IMR-90 (cell line): ENCODE data around the gene SOCS2. TPM values are rescaled to one million over a fixed set of nuclear protein-coding genes. Genes with fewer than 3 reads are reported as not detected.
"Not testable (repeated sequence)": the region's sequence is repeated elsewhere in the genome, so short reads cannot be mapped to it uniquely, and the experiment has no call there.

Experiments used
- ATAC-seq: fragments of 200-7000 bp; cut with Tn5 transposase; 2 replicates; pipeline ENCODE4 v1.9.1; 2020; ENCODE audit warnings: low read depth, mild to moderate bottlenecking, moderate library complexity
- BruUV-seq: library from RNA; stranded (reverse); fragments of 400-500 nt; replicated peaks from 2 replicates; lab custom pipeline; 2021; lab: Mats Ljungman, UMichigan
- CTCF ChIA-PET: fragments of 300-600 bp; formaldehyde crosslinking; extraction: SDS; loops from one replicate; lab custom pipeline; 2021; ENCODE audit warnings: antibody characterized with exemption; lab: Yijun Ruan, JAX
- POLR2A ChIA-PET: fragments of 300-600 bp; sonication (Branson Sonifier 250); formaldehyde crosslinking; loops from one replicate; lab custom pipeline; 2022; ENCODE audit warnings: antibody characterized with exemption; ENCODE audit not compliant: unreplicated experiment; lab: Charles Lee
- DNase-seq: peaks from one replicate; pipeline ENCODE4 v3.0.0; 2013
- H2AFZ ChIP-seq: replicated peaks from 2 replicates; pipeline ENCODE3; 2013; ENCODE audit warnings: low read length, mild to moderate bottlenecking; ENCODE audit not compliant: poor library complexity
- H2AK5ac ChIP-seq: 2 replicates; pipeline ENCODE4 v1.6.1; 2013; ENCODE audit warnings: low read depth, low read length, inconsistent platforms
- H2AK9ac ChIP-seq: replicated peaks from 2 replicates; pipeline ENCODE3; 2013; ENCODE audit warnings: mild to moderate bottlenecking, low read depth, low read length, moderate library complexity; ENCODE audit not compliant: poor library complexity
- H2BK120ac ChIP-seq: 2 replicates; pipeline ENCODE4 v1.6.1; 2013; ENCODE audit warnings: low read depth, low read length, inconsistent platforms
- H2BK15ac ChIP-seq: 3 replicates; pipeline ENCODE4 v1.6.1; 2013; ENCODE audit warnings: low read depth, low read length, inconsistent platforms
- H2BK20ac ChIP-seq: 2 replicates; pipeline ENCODE4 v1.6.1; 2013; ENCODE audit warnings: low read depth, mild to moderate bottlenecking, inconsistent platforms, low read length, moderate library complexity
- H2BK5ac ChIP-seq: 2 replicates; pipeline ENCODE4 v1.6.1; 2013; ENCODE audit warnings: mild to moderate bottlenecking, low read depth, low read length, inconsistent platforms; ENCODE audit not compliant: poor library complexity, severe bottlenecking
- H3K14ac ChIP-seq: replicated peaks from 2 replicates; pipeline ENCODE4 v1.6.1; 2013; ENCODE audit warnings: low read depth, low read length, inconsistent platforms
- H3K18ac ChIP-seq: 2 replicates; pipeline ENCODE4 v1.6.1; 2013; ENCODE audit warnings: low read depth, low read length, control low read depth
- H3K23ac ChIP-seq: 2 replicates; pipeline ENCODE4 v1.6.1; 2013; ENCODE audit warnings: low read depth, low read length, inconsistent platforms
- H3K27ac ChIP-seq: 2 replicates; pipeline ENCODE4 v1.5.1; 2013; ENCODE audit warnings: mild to moderate bottlenecking, control low read depth, low read length; ENCODE audit not compliant: insufficient read depth
- H3K27me3 ChIP-seq: 2 replicates; pipeline ENCODE4 v1.6.1; 2013; ENCODE audit warnings: low read length; ENCODE audit not compliant: control insufficient read depth, insufficient read depth
- H3K36me3 ChIP-seq: 2 replicates; pipeline ENCODE4 v1.6.1; 2013; ENCODE audit warnings: low read length, mixed read lengths; ENCODE audit not compliant: control insufficient read depth, insufficient read depth
- H3K4ac ChIP-seq: 2 replicates; pipeline ENCODE4 v1.6.1; 2013; ENCODE audit warnings: low read depth, low read length, inconsistent platforms
- H3K4me1 ChIP-seq: 2 replicates; pipeline ENCODE4 v1.6.1; 2013; ENCODE audit warnings: low read length, mixed read lengths; ENCODE audit not compliant: control insufficient read depth, insufficient read depth
- H3K4me2 ChIP-seq: 2 replicates; pipeline ENCODE4 v1.6.1; 2013; ENCODE audit warnings: low read depth, mild to moderate bottlenecking, control low read depth, low read length, moderate library complexity
- H3K4me3 ChIP-seq: 2 replicates; pipeline ENCODE4 v1.5.1; 2013; ENCODE audit warnings: low read depth, mild to moderate bottlenecking, control low read depth, low read length, moderate library complexity; ENCODE audit not compliant: insufficient read depth
- H3K56ac ChIP-seq: 2 replicates; pipeline ENCODE4 v1.6.1; 2013; ENCODE audit warnings: low read length, inconsistent platforms; ENCODE audit not compliant: insufficient read depth; ENCODE audit errors: extremely low read depth
- H3K79me1 ChIP-seq, 2 experiments: 2 replicates each; pipeline ENCODE4 v1.6.1; 2013; ENCODE audit warnings: low read length in 2 of 2, inconsistent platforms in 1 of 2, low read depth in 1 of 2
- H3K9ac ChIP-seq: 2 replicates; pipeline ENCODE4 v1.6.1; 2013; ENCODE audit warnings: low read depth, low read length, control low read depth
- H3K9me1 ChIP-seq: 2 replicates; pipeline ENCODE4 v1.6.1; 2013; ENCODE audit warnings: low read length, inconsistent platforms; ENCODE audit not compliant: insufficient read depth
- H3K9me3 ChIP-seq: 2 replicates; pipeline ENCODE4 v1.6.1; 2013; ENCODE audit warnings: low read length; ENCODE audit not compliant: control insufficient read depth, insufficient read depth
- H4K20me1 ChIP-seq: 2 replicates; pipeline ENCODE4 v1.6.1; 2013; ENCODE audit warnings: low read length, inconsistent platforms; ENCODE audit not compliant: insufficient read depth
- H4K5ac ChIP-seq: 2 replicates; pipeline ENCODE4 v1.6.1; 2013; ENCODE audit warnings: mild to moderate bottlenecking, low read depth, low read length, control low read depth
- H4K8ac ChIP-seq, 2 experiments: 2 replicates each; pipeline ENCODE4 v1.6.1; 2013; ENCODE audit warnings: low read depth in 2 of 2, low read length in 2 of 2, control low read depth in 1 of 2, inconsistent platforms in 1 of 2
- H4K91ac ChIP-seq: 2 replicates; pipeline ENCODE4 v1.6.1; 2013; ENCODE audit warnings: low read depth, low read length, inconsistent platforms; ENCODE audit not compliant: insufficient read depth
- WGBS, 2 experiments: methylation state at CpG; one replicate each; pipeline versions ENCODE4 v1.1.5 to v1.1.7; 2013; ENCODE audit warnings: missing lambda C conversion rate in 2 of 2; ENCODE audit not compliant: insufficient read length in 1 of 2; ENCODE audit errors: extremely low coverage in 2 of 2; 5-methylcytosine and 5-hydroxymethylcytosine counted together
- dilution Hi-C: fragments of 300-500 bp; cut with HindIII; formaldehyde crosslinking; loops from one replicate; pipeline ENCODE4 v1.14.3; 2018; ENCODE audit warnings: low sequenced_read_pairs; ENCODE audit not compliant: unreplicated experiment
- in situ Hi-C: fragments of 300-500 bp; cut with MboI; formaldehyde crosslinking; loops from 3 replicates; pipeline ENCODE4 v1.14.3; 2019; ENCODE audit warnings: low sequenced_read_pairs, inconsistent platforms, mixed read lengths
- intact Hi-C: fragments of 100-400 bp; cut with micrococcal nuclease; formaldehyde crosslinking; loops from 2 replicates; pipeline ENCODE4 v1.10.0; 2022
- polyA plus RNA-seq, 3 experiments: library from polyadenylated mRNA; depleted of rRNA; stranded (reverse); fragments of >200 nt; gene quantifications; 2 replicates each; pipeline ENCODE4 v1.2.3, GENCODE V29; 2012; ENCODE audit warnings: low replicate concordance in 1 of 3
- total RNA-seq: library from RNA; depleted of rRNA; stranded (reverse); fragments of >200 nt; gene quantifications from 2 replicates; pipeline ENCODE4 v1.2.3, GENCODE V29; 2012

SOCS2 gene
- total and polyA plus RNA-seq, 2 of the 4 experiments (the other 2 are of a cell fraction), result 12.0 to 12.4 TPM

GRCh38 chr12:93557879-93558278 is 14.6 kb upstream of the SOCS2 start:
- ATAC-seq, result not testable (repeated sequence)
- H3K79me1 ChIP-seq, result peaks cover 3 to 14% of the 10 kb centered on the region in 2 experiments; a peak in 3 of 4 replicates

GRCh38 chr12:93558685-93559084 is 13.8 kb upstream of the SOCS2 start:
- H4K5ac ChIP-seq, H2BK15ac ChIP-seq, H3K4me2 ChIP-seq, H2AK9ac ChIP-seq, H3K9me3 ChIP-seq, POLR2A ChIA-PET, H3K9ac ChIP-seq, H4K91ac ChIP-seq, H2BK20ac ChIP-seq, H3K27me3 ChIP-seq, intact Hi-C loops, H3K4me3 ChIP-seq, DNase-seq, H3K36me3 ChIP-seq, H2BK120ac ChIP-seq, H3K27ac ChIP-seq, H2BK5ac ChIP-seq, in situ Hi-C loops, H4K8ac ChIP-seq, H3K56ac ChIP-seq, H3K23ac ChIP-seq, H3K9me1 ChIP-seq, dilution Hi-C loops, ATAC-seq, H3K14ac ChIP-seq, BruUV-seq, H3K4me1 ChIP-seq, H3K18ac ChIP-seq, H4K20me1 ChIP-seq, H2AK5ac ChIP-seq, H3K4ac ChIP-seq, H2AFZ ChIP-seq: not testable (repeated sequence)
- peaks cover 3 to 13% of the 10 kb centered on the region in 2 experiments; a peak in 3 of 4 replicates for H3K79me1 ChIP-seq
- CTCF ChIA-PET, result interaction anchor here (0.5 to 1.0 kb wide), 2 partner anchors 15 to 655 kb away, joined by 3 to 5 read pairs; no protein-coding TSS in a partner anchor
- WGBS, 2 experiments, result no CpG with 5 or more reads among the region's 1 CpG

More at GRCh38 chr12:93557879-93558278, 14.6 kb upstream of the SOCS2 start:
- in situ Hi-C loops, H2BK20ac ChIP-seq, H4K8ac ChIP-seq, H3K9ac ChIP-seq, H2AK9ac ChIP-seq, H3K4ac ChIP-seq, H3K23ac ChIP-seq, POLR2A ChIA-PET, intact Hi-C loops, H3K36me3 ChIP-seq, H2BK120ac ChIP-seq, H3K56ac ChIP-seq, H3K27me3 ChIP-seq, H3K18ac ChIP-seq, H4K5ac ChIP-seq, H3K9me3 ChIP-seq, dilution Hi-C loops, DNase-seq, H3K4me2 ChIP-seq, H4K20me1 ChIP-seq, H3K27ac ChIP-seq, H3K4me3 ChIP-seq, H2BK5ac ChIP-seq, H3K14ac ChIP-seq, H3K4me1 ChIP-seq, H2BK15ac ChIP-seq, H2AFZ ChIP-seq, BruUV-seq, H2AK5ac ChIP-seq, H4K91ac ChIP-seq, H3K9me1 ChIP-seq: not testable (repeated sequence)
- CTCF ChIA-PET, result interaction anchor here (1.0 kb wide), 1 partner anchor 16 kb away, joined by 3 read pairs; no protein-coding TSS in a partner anchor
